HEK293 (cell line): ENCODE results near the gene GPER1.

Experiments
- CTCF ChIA-PET: fragments of 350-600 bp; formaldehyde crosslinking; extraction: SDS; loops from one replicate; lab custom pipeline; 2021; ENCODE audit warnings: antibody characterized with exemption; lab: Yijun Ruan, JAX
- POLR2A ChIA-PET: fragments of 300-600 bp; formaldehyde crosslinking; extraction: SDS; loops from one replicate; lab custom pipeline; 2020; ENCODE audit warnings: antibody characterized with exemption, inconsistent platforms; lab: Yijun Ruan, JAX
- H3K27ac ChIP-seq: fragments of 200-500 bp; sonication (Bioruptor generic); 2 replicates; pipeline ENCODE4 v1.5.1; 2014; ENCODE audit warnings: low read depth, low read length, control low read depth, inconsistent platforms; ENCODE audit errors: extremely low read depth
- H3K36me3 ChIP-seq, 2 experiments: fragments of 200-500 bp in 1 of 2; sonication (Bioruptor generic) in 1 of 2; 1 replicate in 1 of 2; 2 replicates in 1 of 2; pipeline ENCODE4 v1.5.1; 2014 to 2017; ENCODE audit warnings: inconsistent platforms in 2 of 2, low read length in 2 of 2; ENCODE audit not compliant: control insufficient read depth in 2 of 2, insufficient read depth in 1 of 2
- H3K4me1 ChIP-seq: fragments of 200-500 bp; sonication (Bioruptor generic); 2 replicates; pipeline ENCODE4 v1.5.1; 2014; ENCODE audit warnings: mild to moderate bottlenecking, low read length, inconsistent platforms; ENCODE audit not compliant: control insufficient read depth, insufficient read depth
- H3K4me3 ChIP-seq: 2 replicates; pipeline ENCODE4 v1.5.1; 2011; ENCODE audit warnings: low read depth, mild to moderate bottlenecking, control low read depth, low read length, moderate library complexity
- H3K9me3 ChIP-seq: fragments of 200-500 bp; sonication (Bioruptor generic); 2 replicates; pipeline ENCODE4 v1.5.1; 2014; ENCODE audit warnings: low read depth, low read length, inconsistent platforms; ENCODE audit not compliant: control insufficient read depth, insufficient read depth
- BCL6B ChIP-seq: fragments of 450-650 bp; formaldehyde crosslinking; IDR thresholded peaks from 2 replicates; pipeline ENCODE4 v1.5.1; 2017; ENCODE audit warnings: missing biosample characterization, missing genetic modification characterization
- EGR2 ChIP-seq: fragments of 450-650 bp; formaldehyde crosslinking; IDR thresholded peaks from 2 replicates; pipeline ENCODE4 v1.5.1; 2016; ENCODE audit warnings: low read depth, missing biosample characterization, missing genetic modification characterization
- GFI1B ChIP-seq: fragments of 450-650 bp; formaldehyde crosslinking; IDR thresholded peaks from 2 replicates; pipeline ENCODE4 v1.5.1; 2016; ENCODE audit warnings: missing biosample characterization, missing genetic modification characterization
- GLIS2 ChIP-seq: fragments of 450-650 bp; formaldehyde crosslinking; IDR thresholded peaks from 2 replicates; pipeline ENCODE4 v1.5.1; 2016; ENCODE audit warnings: missing biosample characterization, missing genetic modification characterization
- HOXA7 ChIP-seq: sonication (generic); formaldehyde crosslinking; IDR thresholded peaks from 2 replicates; pipeline ENCODE4 v1.8.1; 2022; ENCODE audit warnings: missing genetic modification reagents, borderline replicate concordance
- PBX3 ChIP-seq: sonication (generic); formaldehyde crosslinking; IDR thresholded peaks from 2 replicates; pipeline ENCODE4 v1.8.1; 2022; ENCODE audit warnings: mild to moderate bottlenecking, moderate library complexity, missing genetic modification reagents
- TSHZ1 ChIP-seq: fragments of 450-650 bp; formaldehyde crosslinking; IDR thresholded peaks from 2 replicates; pipeline ENCODE4 v1.5.1; 2016; ENCODE audit warnings: missing biosample characterization, missing genetic modification characterization, borderline replicate concordance
- ZBTB8A ChIP-seq: fragments of 450-650 bp; formaldehyde crosslinking; IDR thresholded peaks from 2 replicates; pipeline ENCODE4 v1.5.1; 2016; ENCODE audit warnings: missing biosample characterization, missing genetic modification characterization
- ZFHX2 ChIP-seq: fragments of 450-650 bp; formaldehyde crosslinking; conservative IDR thresholded peaks from 2 replicates; pipeline ENCODE4 v1.5.1; 2016; ENCODE audit warnings: missing biosample characterization, missing genetic modification characterization
- ZNF2 ChIP-seq: fragments of 450-650 bp; formaldehyde crosslinking; IDR thresholded peaks from 2 replicates; pipeline ENCODE4 v1.5.1; 2016; ENCODE audit warnings: missing biosample characterization, missing genetic modification characterization
- ZNF214 ChIP-seq: fragments of 450-650 bp; formaldehyde crosslinking; IDR thresholded peaks from 2 replicates; pipeline ENCODE4 v1.5.1; 2017; ENCODE audit warnings: missing biosample characterization, mild to moderate bottlenecking, missing genetic modification characterization, borderline replicate concordance
- ZNF26 ChIP-seq: fragments of 450-650 bp; formaldehyde crosslinking; IDR thresholded peaks from 2 replicates; pipeline ENCODE4 v1.5.1; 2016; ENCODE audit warnings: missing biosample characterization, missing genetic modification characterization
- ZNF280C ChIP-seq: fragments of 450-650 bp; formaldehyde crosslinking; IDR thresholded peaks from 2 replicates; pipeline ENCODE4 v1.5.1; 2016; ENCODE audit warnings: missing biosample characterization, missing genetic modification characterization
- ZNF302 ChIP-seq: fragments of 450-650 bp; formaldehyde crosslinking; IDR thresholded peaks from 2 replicates; pipeline ENCODE4 v1.5.1; 2016; ENCODE audit warnings: missing biosample characterization, missing genetic modification characterization, low read depth
- ZNF324 ChIP-seq: fragments of 450-650 bp; formaldehyde crosslinking; IDR thresholded peaks from 2 replicates; pipeline ENCODE4 v1.5.1; 2016; ENCODE audit warnings: missing biosample characterization, missing genetic modification characterization
- ZNF398 ChIP-seq: fragments of 450-650 bp; formaldehyde crosslinking; IDR thresholded peaks from 2 replicates; pipeline ENCODE4 v1.5.1; 2017; ENCODE audit warnings: missing biosample characterization, missing genetic modification characterization
- ZNF571 ChIP-seq: fragments of 450-650 bp; formaldehyde crosslinking; IDR thresholded peaks from 2 replicates; pipeline ENCODE4 v1.5.0; 2017; ENCODE audit warnings: missing biosample characterization, missing genetic modification characterization
- ZNF610 ChIP-seq: fragments of 450-650 bp; formaldehyde crosslinking; IDR thresholded peaks from 2 replicates; pipeline ENCODE4 v1.5.1; 2016; ENCODE audit warnings: missing biosample characterization, missing genetic modification characterization, borderline replicate concordance
- ZNF664 ChIP-seq: fragments of 450-650 bp; formaldehyde crosslinking; IDR thresholded peaks from 2 replicates; pipeline ENCODE4 v1.5.1; 2016; ENCODE audit warnings: missing biosample characterization, missing genetic modification characterization
- ZSCAN23 ChIP-seq: fragments of 450-650 bp; formaldehyde crosslinking; IDR thresholded peaks from 2 replicates; pipeline ENCODE4 v1.5.1; 2016; ENCODE audit warnings: missing biosample characterization, missing genetic modification characterization

Gene GPER1

GRCh38 chr7:1131471-1132265, 43.8 kb downstream of the GPER1 start:
- H3K4me1 ChIP-seq = no peaks in the 10 kb centered on the region
- peaks cover 0 to 10% of the 10 kb centered on the region in 2 experiments; a peak in 2 of 3 replicates for H3K36me3 ChIP-seq
- no peak overlapping the region for H3K4me3 ChIP-seq
- no peak for TF ChIP-seq HOXA7
- TF ChIP-seq ZNF610 (tag by site-specific recombination) = no peak
- no peak for TF ChIP-seq ZNF214 (tag by site-specific recombination)
- TF ChIP-seq PBX3 (CRISPR knock-in tag) = no peak
- no peak for TF ChIP-seq ZSCAN23 (tag by site-specific recombination)
- no peak for TF ChIP-seq EGR2
- no peak for TF ChIP-seq ZNF664 (tag by site-specific recombination)
- no peak for TF ChIP-seq BCL6B (tag by site-specific recombination)
- TF ChIP-seq ZNF398 (tag by site-specific recombination) = no peak
- TF ChIP-seq ZBTB8A = no peak
- TF ChIP-seq ZNF280C (tag by site-specific recombination) = no peak
- TF ChIP-seq TSHZ1 (tag by site-specific recombination) = no peak
- TF ChIP-seq ZNF324 = no peak
- no peak for TF ChIP-seq ZNF302 (tag by site-specific recombination)
- no peak for TF ChIP-seq GLIS2 (tag by site-specific recombination)
- no peak for TF ChIP-seq ZFHX2
- TF ChIP-seq ZNF2 (tag by site-specific recombination) = no peak
- TF ChIP-seq ZNF26 (tag by site-specific recombination) = no peak
- TF ChIP-seq GFI1B (tag by site-specific recombination) = no peak
- no peak for TF ChIP-seq ZNF571 (tag by site-specific recombination)
- TF ChIP-seq, all 188 proteins: peak for 0
- CTCF ChIA-PET = interaction anchor here (0.8 to 1.1 kb wide), 4 partner anchors 8 to 139 kb away, joined by 3 to 5 read pairs (median 4); no protein-coding TSS in a partner anchor
- POLR2A ChIA-PET = no interaction called here
- H3K27ac ChIP-seq = no peak overlapping the region
- H3K9me3 ChIP-seq = no peaks in the 10 kb centered on the region
